PC-9 (cell line): ENCODE results near the gene SIGMAR1. TPM values are rescaled to one million over a fixed set of nuclear protein-coding genes. Genes with fewer than 3 reads are reported as not detected.

Source experiments
- BruUV-seq: library from RNA; stranded (reverse); fragments of 400-500 nt; replicated peaks from 2 replicates; lab custom pipeline; 2021; lab: Mats Ljungman, UMichigan
- CTCF ChIA-PET: fragments of 300-600 bp; sonication (Branson Sonifier 250); formaldehyde crosslinking; loops from one replicate; lab custom pipeline; 2022; ENCODE audit warnings: antibody characterized with exemption; lab: Charles Lee
- POLR2A ChIA-PET: fragments of 300-600 bp; sonication (Branson Sonifier 250); formaldehyde crosslinking; loops from one replicate; lab custom pipeline; 2022; ENCODE audit warnings: antibody characterized with exemption; ENCODE audit not compliant: unreplicated experiment; lab: Charles Lee
- DNase-seq, 2 experiments: peaks; one replicate each; pipeline versions ENCODE4 v3.0.0 to v3.0.0-alpha.2; 2015 to 2022; ENCODE audit warnings: mixed read lengths in 1 of 2
- H2AFZ ChIP-seq: fragments of 200-600 bp; sonication (generic); 2 replicates; pipeline ENCODE4 v1.8.1; 2017; ENCODE audit warnings: antibody characterized with exemption
- H3F3A ChIP-seq: fragments of 200-600 bp; sonication (generic); 2 replicates; pipeline ENCODE4 v1.8.1; 2017; ENCODE audit warnings: antibody characterized with exemption, mild to moderate bottlenecking, low read depth; ENCODE audit not compliant: insufficient read depth
- H3K27ac ChIP-seq: fragments of 200-600 bp; sonication (generic); 2 replicates; pipeline ENCODE4 v1.6.1; 2016; ENCODE audit warnings: mixed run types
- H3K27me3 ChIP-seq: fragments of 200-600 bp; sonication (generic); 2 replicates; pipeline ENCODE4 v1.6.1; 2016; ENCODE audit warnings: low read depth, mixed run types; ENCODE audit not compliant: insufficient read depth
- H3K36me3 ChIP-seq: fragments of 200-600 bp; sonication (generic); 2 replicates; pipeline ENCODE4 v1.6.1; 2016; ENCODE audit warnings: low read depth, mixed run types
- H3K4me1 ChIP-seq: fragments of 200-600 bp; sonication (generic); replicated peaks from 2 replicates; pipeline ENCODE4 v1.6.1; 2016; ENCODE audit warnings: mixed run types; ENCODE audit not compliant: insufficient read depth
- H3K4me2 ChIP-seq: fragments of 200-600 bp; sonication (generic); 2 replicates; pipeline ENCODE4 v1.6.1; 2017; ENCODE audit warnings: mixed run types
- H3K4me3 ChIP-seq: fragments of 200-600 bp; sonication (generic); 2 replicates; pipeline ENCODE4 v1.6.1; 2016; ENCODE audit warnings: mixed run types
- H3K79me2 ChIP-seq: fragments of 200-600 bp; sonication (generic); 2 replicates; pipeline ENCODE4 v1.6.1; 2017; ENCODE audit warnings: low read depth, mixed run types
- H3K9me2 ChIP-seq: fragments of 200-600 bp; sonication (generic); 2 replicates; pipeline ENCODE4 v1.8.1; 2017; ENCODE audit warnings: mild to moderate bottlenecking; ENCODE audit not compliant: insufficient read depth
- H3K9me3 ChIP-seq: fragments of 200-600 bp; sonication (generic); 2 replicates; pipeline ENCODE4 v1.8.1; 2016; ENCODE audit warnings: low read depth; ENCODE audit not compliant: insufficient read depth
- H4K20me1 ChIP-seq: fragments of 200-600 bp; sonication (generic); 2 replicates; pipeline ENCODE4 v1.8.1; 2017; ENCODE audit not compliant: insufficient read depth
- CTCF ChIP-seq: fragments of 200-600 bp; sonication (generic); conservative IDR thresholded peaks from 2 replicates; pipeline ENCODE4 v1.6.1; 2017; ENCODE audit warnings: mixed run types, antibody characterized with exemption, mild to moderate bottlenecking, moderate library complexity
- EZH2 ChIP-seq: fragments of 200-600 bp; sonication (generic); IDR thresholded peaks from 2 replicates; pipeline ENCODE4 v1.8.0; 2017; ENCODE audit warnings: antibody characterized with exemption, low read depth
- intact Hi-C: fragments of 100-400 bp; cut with micrococcal nuclease; formaldehyde crosslinking; loops from one replicate; pipeline ENCODE4 v1.10.0; 2022; ENCODE audit not compliant: unreplicated experiment
- total RNA-seq: library from RNA; stranded (reverse); gene quantifications from 2 replicates; pipeline ENCODE4 v1.2.3, GENCODE V29; 2021

The SIGMAR1 gene
- total RNA-seq, 1 experiment from 2014 or later: 57.9 TPM

DNA sequence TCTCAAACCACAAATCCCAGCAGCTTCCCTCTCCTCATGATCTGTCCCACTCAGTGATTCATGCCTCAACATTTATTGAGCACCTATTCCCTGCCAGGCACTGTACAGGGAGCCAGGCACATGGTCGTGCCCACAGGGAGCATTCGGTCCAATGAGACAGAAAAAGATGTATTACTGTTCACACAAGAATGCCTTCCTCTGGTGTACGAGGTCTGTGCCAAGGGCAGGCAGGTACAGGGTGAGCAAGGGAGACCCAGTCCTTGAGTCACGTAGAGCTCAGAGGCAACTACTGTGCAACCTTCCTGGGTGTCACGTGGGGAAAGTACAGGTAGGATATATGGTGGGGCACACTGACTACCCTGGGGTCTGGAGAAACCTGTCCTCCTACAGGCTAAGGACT lies 52.6 kb downstream of the SIGMAR1 start:
- Histone ChIP-seq H3K4me2 (no peak overlapping the region), H4K20me1 (no peaks in the 10 kb centered on the region), H3K4me1 (no peaks in the 10 kb centered on the region), H3K36me3 (no peaks in the 10 kb centered on the region), H3F3A (no peaks in the 10 kb centered on the region), H3K79me2 (no peaks in the 10 kb centered on the region), H3K27me3 (peaks cover 67% of the 10 kb centered on the region), H3K9me2 (no peaks in the 10 kb centered on the region), H3K4me3 (no peak overlapping the region), H2AFZ (no peak overlapping the region), H3K9me3 (no peaks in the 10 kb centered on the region), H3K27ac (no peak overlapping the region)
- DNase-seq: no peak
- no peak for TF ChIP-seq CTCF
- no peak for TF ChIP-seq EZH2
- BruUV-seq: no TSS peak
- CTCF ChIA-PET: no interaction called here
- intact Hi-C loops: no loop called here
- POLR2A ChIA-PET: no interaction called here

Other genes starting within 250 kb of the SIGMAR1 start
- 12.7 and 15.6 TPM in 2 replicates for gene FAM219A, start 179.2 kb downstream of the SIGMAR1 start, total RNA-seq
- 1.5 and 1.6 TPM in 2 replicates for gene DNAI1, start 179.0 kb downstream of the SIGMAR1 start, total RNA-seq
- gene ENHO, start 114.8 kb downstream of the SIGMAR1 start, total RNA-seq: not detected in 2 replicates
- not detected in 2 replicates for gene CNTFR, start 48.1 kb downstream of the SIGMAR1 start, total RNA-seq
- gene RPP25L, start 25.7 kb downstream of the SIGMAR1 start, total RNA-seq: 15.6 and 19.4 TPM in 2 replicates
- gene DCTN3, start 17.3 kb downstream of the SIGMAR1 start, total RNA-seq: 47.5 and 57.5 TPM in 2 replicates
- not detected in 2 replicates for gene ARID3C, start 8.7 kb downstream of the SIGMAR1 start, total RNA-seq
- gene GALT, start 8.9 kb upstream of the SIGMAR1 start, total RNA-seq: 13.5 and 18.2 TPM in 2 replicates
- 8.5 and 8.7 TPM in 2 replicates for gene IL11RA, start 14.4 kb upstream of the SIGMAR1 start, total RNA-seq
- 0.44 and 0.98 TPM in 2 replicates for gene CCL27, start 24.9 kb upstream of the SIGMAR1 start, total RNA-seq
- gene CCL19, start 53.5 kb upstream of the SIGMAR1 start, total RNA-seq: not detected in 2 replicates
- not detected in 2 replicates for gene CCL21, start 72.3 kb upstream of the SIGMAR1 start, total RNA-seq